Measurements from ENCODE around the gene MMP26. TPM values are rescaled to one million over a fixed set of nuclear protein-coding genes. Genes with fewer than 3 reads are reported as not detected.

The MMP26 gene
- total RNA-seq: not detected in 2 replicates

- TF ChIP-seq CTCF (IDR thresholded peaks at IDR 0.05; ENCODE audit: insufficient read depth, low read depth, low read length): no peak
- H3K4me3 ChIP-seq (ENCODE audit: low read depth, low read length): no peak within 1 kb of the TSS
- no peak for DNase-seq (ENCODE audit: low read depth)
Observed at GRCh38 chr11:4704054-4704789, at the start of gene MMP26. Gene MMP26, plus strand, starts transcription at chr11:4704784.

- TF ChIP-seq CTCF (IDR thresholded peaks at IDR 0.05; ENCODE audit: insufficient read depth, low read depth, low read length): no peak
- no peak overlapping the region for H3K4me3 ChIP-seq (ENCODE audit: low read depth, low read length)
- peak; percentile 11 for DNase-seq (ENCODE audit: low read depth)
Observed at GRCh38 chr11:4658629-4659445, 45.7 kb upstream of the MMP26 start.

- H3K4me3 ChIP-seq (ENCODE audit: low read depth, low read length): no peak overlapping the region
- DNase-seq (ENCODE audit: low read depth): no peak
- no peak for TF ChIP-seq CTCF (IDR thresholded peaks at IDR 0.05; ENCODE audit: insufficient read depth, low read depth, low read length)
Observed at GRCh38 chr11:4662876-4663275, 41.7 kb upstream of the MMP26 start.

GRCh38 chr11:4664183-4664582, 40.4 kb upstream of the MMP26 start:
- H3K4me3 ChIP-seq (ENCODE audit: low read depth, low read length): no peak overlapping the region
- DNase-seq (ENCODE audit: low read depth): no peak
- no peak for TF ChIP-seq CTCF (IDR thresholded peaks at IDR 0.05; ENCODE audit: insufficient read depth, low read depth, low read length)

- H3K4me3 ChIP-seq (ENCODE audit: low read depth, low read length): no peak overlapping the region
- TF ChIP-seq CTCF (IDR thresholded peaks at IDR 0.05; ENCODE audit: insufficient read depth, low read depth, low read length): no peak
- DNase-seq (ENCODE audit: low read depth): peak; percentile 1
Observed at GRCh38 chr11:4664786-4665185, 39.8 kb upstream of the MMP26 start.

- no peak for TF ChIP-seq CTCF (IDR thresholded peaks at IDR 0.05; ENCODE audit: insufficient read depth, low read depth, low read length)
- H3K4me3 ChIP-seq (ENCODE audit: low read depth, low read length): no peak overlapping the region
- DNase-seq (ENCODE audit: low read depth): no peak
Observed at GRCh38 chr11:4665424-4665823, 39.2 kb upstream of the MMP26 start.
